K562 (cell line): ENCODE data around the gene RNLS. TPM values are rescaled to one million over a fixed set of nuclear protein-coding genes. Genes with fewer than 3 reads are reported as not detected.

Experiments
- ATAC-seq: fragments of 200-7000 bp; cut with Tn5 transposase; 3 replicates; pipeline ENCODE4 v1.9.1; 2020; ENCODE audit warnings: moderate library complexity
- BruUV-seq: library from RNA; stranded (reverse); fragments of 400-500 nt; replicated peaks from 2 replicates; lab custom pipeline; 2021; lab: Mats Ljungman, UMichigan
- CTCF ChIA-PET: fragments of 300-600 bp; formaldehyde crosslinking; extraction: SDS; loops from one replicate; lab custom pipeline; 2021; ENCODE audit warnings: low intra/inter-chr PET ratio; lab: Yijun Ruan, JAX
- POLR2A ChIA-PET: fragments of 300-600, 350-650 bp; sonication (Branson Sonifier 250); formaldehyde crosslinking; extraction: SDS; loops from one replicate; lab custom pipeline; 2021; ENCODE audit warnings: antibody characterized with exemption, inconsistent platforms; lab: Yijun Ruan, JAX
- DNase-seq, 4 experiments: peaks; one replicate each; pipeline versions ENCODE4 v3.0.0 to v3.0.0-alpha.2; 2011 to 2018; ENCODE audit warnings: low spot score in 3 of 4, mixed read lengths in 3 of 4; ENCODE audit errors: extremely low read depth in 1 of 4
- FAIRE-seq: peaks from 2 replicates; lab custom pipeline; 2011; peaks lifted over from hg19 to GRCh38; lab: Jason Lieb, UNC
- H2AFZ ChIP-seq: 2 replicates; pipeline ENCODE4 v1.6.0; 2011; ENCODE audit warnings: low read depth, low read length, control low read depth, inconsistent platforms
- H3K27ac ChIP-seq: fragments of 200-600 bp; 3 replicates; pipeline ENCODE4 v1.8.0; 2011; ENCODE audit warnings: low read depth, mild to moderate bottlenecking, control low read depth, inconsistent platforms, low read length, moderate library complexity, mixed read lengths; ENCODE audit errors: extremely low read depth
- H3K27me3 ChIP-seq, 2 experiments: fragments of 300-600 bp in 1 of 2; 2 replicates in 1 of 2; 3 replicates in 1 of 2; pipeline versions ENCODE4 v1.6.0 to v1.8.0; 2011; ENCODE audit warnings: inconsistent platforms in 2 of 2, low read length in 2 of 2, mild to moderate bottlenecking in 1 of 2, mixed read lengths in 1 of 2, moderate library complexity in 1 of 2; ENCODE audit not compliant: control insufficient read depth in 2 of 2, insufficient read depth in 2 of 2
- H3K36me3 ChIP-seq: fragments of 300-600 bp; 3 replicates; pipeline ENCODE4 v1.8.0; 2011; ENCODE audit warnings: mild to moderate bottlenecking, low read length, inconsistent platforms; ENCODE audit not compliant: control insufficient read depth, insufficient read depth
- H3K4me1 ChIP-seq, 2 experiments: fragments of 200-600 bp in 1 of 2; replicated peaks in 1 of 2; 2 replicates in 1 of 2; 3 replicates in 1 of 2; pipeline versions ENCODE4 v1.5.1 to v1.8.0; 2011; ENCODE audit warnings: inconsistent platforms in 2 of 2, low read length in 2 of 2, mild to moderate bottlenecking in 1 of 2, mixed read lengths in 1 of 2, moderate library complexity in 1 of 2; ENCODE audit not compliant: control insufficient read depth in 2 of 2, insufficient read depth in 2 of 2
- H3K4me2 ChIP-seq: 2 replicates; pipeline ENCODE4 v1.6.1; 2011; ENCODE audit warnings: low read length, control low read depth, inconsistent platforms, mixed read lengths; ENCODE audit not compliant: insufficient read depth
- H3K4me3 ChIP-seq: fragments of 200-600 bp; sonication (generic), shearing (Covaris generic); 2 replicates; pipeline ENCODE4 v1.5.1; 2016; ENCODE audit warnings: control low read depth, inconsistent platforms
- H3K79me2 ChIP-seq: fragments of 200-600 bp; 3 replicates; pipeline ENCODE4 v1.8.0; 2011; ENCODE audit warnings: low read length, inconsistent platforms; ENCODE audit not compliant: control insufficient read depth, insufficient read depth
- H3K9ac ChIP-seq, 2 experiments: 2 replicates each; pipeline versions ENCODE4 v1.6.0 to v1.6.1; 2011; ENCODE audit warnings: low read depth in 2 of 2, low read length in 2 of 2, control low read depth in 1 of 2, inconsistent platforms in 1 of 2, mild to moderate bottlenecking in 1 of 2, mixed read lengths in 1 of 2; ENCODE audit not compliant: insufficient read depth in 1 of 2
- H3K9me1 ChIP-seq: one replicate; pipeline ENCODE4 v1.6.0; 2011; ENCODE audit warnings: inconsistent platforms, mild to moderate bottlenecking, low read length, moderate library complexity; ENCODE audit not compliant: control insufficient read depth, insufficient read depth
- H3K9me3 ChIP-seq: replicated peaks from 2 replicates; pipeline ENCODE4 v1.5.1; 2011; ENCODE audit warnings: low read depth, low read length, inconsistent platforms; ENCODE audit not compliant: control insufficient read depth, insufficient read depth
- H4K20me1 ChIP-seq: replicated peaks from 2 replicates; pipeline ENCODE4 v1.6.1; 2011; ENCODE audit warnings: low read length, inconsistent platforms, mixed read lengths; ENCODE audit not compliant: control insufficient read depth, insufficient read depth
- BCLAF1 ChIP-seq, 2 experiments: fragments of 450-650 bp in 1 of 2; IDR thresholded peaks; 2 replicates each; pipeline ENCODE4 v1.6.1; 2011 to 2017; ENCODE audit warnings: low read depth in 2 of 2, antibody characterized with exemption in 1 of 2, borderline replicate concordance in 1 of 2, low read length in 1 of 2, mild to moderate bottlenecking in 1 of 2, mixed read lengths in 1 of 2; ENCODE audit not compliant: control insufficient read depth in 1 of 2
- EP400 ChIP-seq: fragments of 450-650 bp; IDR thresholded peaks from 2 replicates; pipeline ENCODE4 v1.6.1; 2017; ENCODE audit warnings: antibody characterized with exemption, mild to moderate bottlenecking, moderate library complexity
- ESRRA ChIP-seq: fragments of 450-650 bp; IDR thresholded peaks from 2 replicates; pipeline ENCODE4 v1.6.1; 2014; ENCODE audit warnings: low read depth, mild to moderate bottlenecking, moderate library complexity, borderline replicate concordance
- HCFC1 ChIP-seq: IDR thresholded peaks from 2 replicates; pipeline ENCODE4 v1.6.1; 2012; ENCODE audit warnings: low read depth, low read length, improper control_type of control experiment
- KLF10 ChIP-seq: fragments of 250-450 bp; sonication (Bioruptor Pico); IDR thresholded peaks from 2 replicates; pipeline ENCODE4 v1.6.1; 2021; ENCODE audit warnings: matching md5 sums
- MEIS2 ChIP-seq: fragments of 450-650 bp; IDR thresholded peaks from 2 replicates; pipeline ENCODE4 v1.6.1; 2014; ENCODE audit warnings: mild to moderate bottlenecking; ENCODE audit not compliant: partially characterized antibody
- MYNN ChIP-seq, 2 experiments: sonication (generic); formaldehyde crosslinking in 1 of 2; IDR thresholded peaks; 2 replicates each; pipeline versions ENCODE4 v1.5.0 to v1.6.1; 2016 to 2020; ENCODE audit warnings: antibody characterized with exemption in 1 of 2, missing genetic modification reagents in 1 of 2
- YY1 ChIP-seq, 3 experiments: IDR thresholded peaks; 2 replicates each; pipeline ENCODE4 v1.6.1; 2011; ENCODE audit warnings: low read length in 2 of 3, mild to moderate bottlenecking in 2 of 3, moderate library complexity in 2 of 3, borderline replicate concordance in 1 of 3, control low read depth in 1 of 3, low read depth in 1 of 3; ENCODE audit not compliant: insufficient read depth in 3 of 3, insufficient replicate concordance in 2 of 3, control insufficient read depth in 1 of 3, insufficient read length in 1 of 3; ENCODE audit errors: extremely low read depth in 1 of 3
- ZNF217 ChIP-seq: sonication (generic); formaldehyde crosslinking; IDR thresholded peaks from 2 replicates; pipeline ENCODE4 v1.8.0; 2022; ENCODE audit warnings: mild to moderate bottlenecking, missing genetic modification reagents
- ZNF408 ChIP-seq: fragments of 250-450 bp; sonication (Bioruptor Pico); IDR thresholded peaks from 2 replicates; pipeline ENCODE4 v1.4.0; 2020; ENCODE audit warnings: low read depth, mild to moderate bottlenecking, moderate library complexity
- WGBS: fragments of 100-300 bp; shearing (Covaris generic); methylation state at CpG from one replicate; pipeline ENCODE4 v1.1.6; 2016; ENCODE audit warnings: low coverage, mixed read lengths; ENCODE audit not compliant: insufficient coverage; ENCODE audit errors: missing lambda C conversion rate; 5-methylcytosine and 5-hydroxymethylcytosine counted together
- in situ Hi-C: fragments of 300-500 bp; cut with MboI; formaldehyde crosslinking; loops from 4 replicates; pipeline ENCODE4 v1.15.0; 2018; ENCODE audit warnings: inconsistent platforms, mixed read lengths
- intact Hi-C: fragments of 100-400 bp; cut with micrococcal nuclease; formaldehyde crosslinking; loops from 2 replicates; pipeline ENCODE4 v1.14.2; 2022
- polyA plus RNA-seq, 8 experiments: library from polyadenylated mRNA; depleted of rRNA in 4 of 8; stranded (reverse) in 5 of 8; unstranded in 3 of 8; fragments of >200 nt; fragmentation: Nextera tagmentation in 2 of 8; fragmentation: Illumina TruSeq in 1 of 8; extraction: Ambion mirVana in 2 of 8; extraction: Trizol in 1 of 8; gene quantifications; 2 replicates each; pipeline versions ENCODE4 v1.2.1 to v1.2.3, GENCODE V29; 2011 to 2014; ENCODE audit warnings: inconsistent platforms in 1 of 8, missing spikeins in 1 of 8
- total RNA-seq, 7 experiments: library from RNA; depleted of rRNA in 6 of 7; stranded (reverse); fragments of >200 nt in 6 of 7; fragmentation: Illumina TruSeq in 2 of 7; extraction: Trizol in 2 of 7; gene quantifications; 2 replicates each; pipeline versions ENCODE4 v1.2.1 to v1.2.3, GENCODE V29; 2011 to 2021; ENCODE audit warnings: low replicate concordance in 1 of 7

Gene RNLS
- total and polyA plus RNA-seq, 9 of the 15 experiments (the other 6 are each of a cell fraction or from before 2014, with no cell fraction given) = 0.14 to 0.72 (median 0.41) TPM; not detected in 3

GRCh38 chr10:88253128-88253527 lies 330.0 kb downstream of the RNLS start:
- ATAC-seq = no peak
- Histone ChIP-seq H3K27me3 (no peaks in the 10 kb centered on the region), H2AFZ (no peak overlapping the region), H4K20me1 (no peaks in the 10 kb centered on the region), H3K4me3 (no peak overlapping the region), H3K4me2 (no peak overlapping the region), H3K27ac (no peak overlapping the region), H3K9me3 (no peaks in the 10 kb centered on the region), H3K36me3 (no peaks in the 10 kb centered on the region), H3K9ac (no peak overlapping the region), H3K4me1 (no peaks in the 10 kb centered on the region), H3K9me1 (no peaks in the 10 kb centered on the region), H3K79me2 (no peaks in the 10 kb centered on the region)
- ChIA-PET CTCF (no interaction called here), POLR2A (no interaction called here)
- WGBS = 0% methylated on average over 2 of the region's 3 CpGs
- no peak for DNase-seq
- BruUV-seq = no TSS peak
- FAIRE-seq = no peak
- in situ Hi-C loops (no loop called here), intact Hi-C loops (no loop called here)
- TF ChIP-seq YY1 (IDR thresholded peaks at IDR 0.05; ENCODE audit: borderline replicate concordance in 1 of 3, control insufficient read depth in 1 of 3, extremely low read depth in 1 of 3, insufficient read depth in 3 of 3, insufficient read length in 1 of 3, insufficient replicate concordance in 2 of 3, low read depth in 1 of 3, low read length in 2 of 3) (no peak), HCFC1 (no peak), MEIS2 (no peak), EP400 (no peak), KLF10 (CRISPR knock-in tag) (no peak), MYNN (IDR thresholded peaks at IDR 0.05) (no peak), MYNN (CRISPR knock-in tag; IDR thresholded peaks at IDR 0.05) (no peak)

DNA sequence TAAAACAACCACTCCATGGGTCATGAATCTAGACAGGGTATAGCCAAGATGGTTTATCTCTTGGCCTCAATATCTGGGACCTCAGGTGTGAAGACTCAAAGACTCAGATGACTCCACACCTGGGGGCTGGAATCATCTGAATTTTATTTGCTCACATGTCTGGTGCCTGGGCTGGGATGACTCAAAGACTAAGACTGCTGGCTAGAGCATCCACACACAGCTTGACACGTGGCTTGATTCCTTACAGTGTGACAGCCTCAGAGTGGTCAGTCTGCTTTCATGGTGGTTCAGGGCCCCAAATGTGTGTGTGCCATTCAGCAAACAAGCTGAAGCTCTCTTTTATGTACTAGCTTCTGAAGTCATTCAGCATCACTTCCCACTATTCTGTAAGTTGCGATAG lies 333.7 kb downstream of the RNLS start:
- intact Hi-C loops = no loop called here
- H3K4me3 ChIP-seq = no peak overlapping the region
- H2AFZ ChIP-seq = no peak overlapping the region
- BruUV-seq = no TSS peak
- H3K9ac ChIP-seq = no peak overlapping the region
- TF ChIP-seq BCLAF1 (IDR thresholded peaks at IDR 0.05; ENCODE audit: borderline replicate concordance in 1 of 2, control insufficient read depth in 1 of 2, low read depth in 2 of 2, low read length in 1 of 2) (no peak), ZNF408 (CRISPR knock-in tag) (no peak), ESRRA (no peak), ZNF217 (CRISPR knock-in tag) (no peak)
- no peak for DNase-seq
- POLR2A ChIA-PET = no interaction called here
- H3K27ac ChIP-seq = no peak overlapping the region
- CTCF ChIA-PET = no interaction called here
- H3K36me3 ChIP-seq = no peaks in the 10 kb centered on the region
- H3K79me2 ChIP-seq = no peaks in the 10 kb centered on the region
- H3K9me3 ChIP-seq = no peaks in the 10 kb centered on the region
- H4K20me1 ChIP-seq = no peaks in the 10 kb centered on the region
- no peaks in the 10 kb centered on the region for H3K4me1 ChIP-seq
- no peak for FAIRE-seq
- in situ Hi-C loops = no loop called here
- 0% methylated on average over 2 of the region's 2 CpGs for WGBS
- no peaks in the 10 kb centered on the region for H3K27me3 ChIP-seq
- H3K4me2 ChIP-seq = no peak overlapping the region
- H3K9me1 ChIP-seq = no peaks in the 10 kb centered on the region
- ATAC-seq = no peak
